Trophoblast cell (in vitro differentiated cells and primary cell): ENCODE data around the gene ENTR1. TPM values are rescaled to one million over a fixed set of nuclear protein-coding genes. Genes with fewer than 3 reads are reported as not detected.
A peak's percentile ranks its signal among the peaks of the same experiment; 100 is the strongest.

Experiments used
- DNase-seq, 2 donors: peaks; one replicate each; pipeline ENCODE4 v3.0.0-alpha.2; 2016
- H2AFZ ChIP-seq: 2 replicates; pipeline ENCODE4 v1.6.1; 2013; ENCODE audit warnings: low read length, moderate library complexity, mild to moderate bottlenecking; ENCODE audit not compliant: insufficient read depth, poor library complexity
- H2AK5ac ChIP-seq: 2 replicates; pipeline ENCODE4 v1.6.1; 2013; ENCODE audit warnings: mild to moderate bottlenecking, low read length
- H2BK120ac ChIP-seq: 2 replicates; pipeline ENCODE4 v1.6.1; 2013; ENCODE audit warnings: low read length, mild to moderate bottlenecking, moderate library complexity; ENCODE audit not compliant: insufficient read depth, poor library complexity
- H2BK12ac ChIP-seq: 2 replicates; pipeline ENCODE4 v1.6.1; 2013; ENCODE audit warnings: mild to moderate bottlenecking, low read length, moderate library complexity
- H2BK5ac ChIP-seq: 2 replicates; pipeline ENCODE4 v1.6.1; 2013; ENCODE audit warnings: low read length, low read depth, moderate library complexity, mild to moderate bottlenecking; ENCODE audit not compliant: poor library complexity
- H3K14ac ChIP-seq: 2 replicates; pipeline ENCODE4 v1.6.1; 2013; ENCODE audit warnings: mild to moderate bottlenecking, low read length
- H3K18ac ChIP-seq: 2 replicates; pipeline ENCODE4 v1.6.1; 2013; ENCODE audit warnings: mild to moderate bottlenecking, low read length
- H3K23ac ChIP-seq: 2 replicates; pipeline ENCODE4 v1.6.1; 2013; ENCODE audit warnings: low read length
- H3K27ac ChIP-seq: 2 replicates; pipeline ENCODE4 v1.5.1; 2013; ENCODE audit warnings: low read depth, mild to moderate bottlenecking, inconsistent platforms, low read length, moderate library complexity
- H3K27me3 ChIP-seq: 2 replicates; pipeline ENCODE4 v1.6.1; 2013; ENCODE audit warnings: inconsistent platforms, mild to moderate bottlenecking, low read length, moderate library complexity; ENCODE audit not compliant: insufficient read depth
- H3K36me3 ChIP-seq, 2 experiments: 1 replicate in 1 of 2; 2 replicates in 1 of 2; pipeline ENCODE4 v1.6.1; 2013; ENCODE audit warnings: low read length in 2 of 2, mild to moderate bottlenecking in 2 of 2, moderate library complexity in 1 of 2; ENCODE audit not compliant: insufficient read depth in 2 of 2, control insufficient read depth in 1 of 2
- H3K4ac ChIP-seq: 2 replicates; pipeline ENCODE4 v1.6.1; 2013; ENCODE audit warnings: low read depth, mild to moderate bottlenecking, low read length, moderate library complexity
- H3K4me1 ChIP-seq, 2 experiments: 1 replicate in 1 of 2; 2 replicates in 1 of 2; pipeline ENCODE4 v1.6.1; 2013; ENCODE audit warnings: low read length in 2 of 2, mild to moderate bottlenecking in 2 of 2, moderate library complexity in 1 of 2; ENCODE audit not compliant: insufficient read depth in 2 of 2, control insufficient read depth in 1 of 2
- H3K4me2 ChIP-seq: 2 replicates; pipeline ENCODE4 v1.6.1; 2013; ENCODE audit warnings: inconsistent platforms, mild to moderate bottlenecking, low read length, moderate library complexity
- H3K4me3 ChIP-seq: 2 replicates; pipeline ENCODE4 v1.5.1; 2013; ENCODE audit warnings: mild to moderate bottlenecking, low read depth, low read length, inconsistent platforms
- H3K79me1 ChIP-seq: one replicate; pipeline ENCODE4 v1.6.1; 2013; ENCODE audit warnings: low read length
- H3K79me2 ChIP-seq: 2 replicates; pipeline ENCODE4 v1.6.1; 2013; ENCODE audit warnings: low read length, mild to moderate bottlenecking; ENCODE audit not compliant: control insufficient read depth, insufficient read depth, poor library complexity
- H3K9ac ChIP-seq: 2 replicates; pipeline ENCODE4 v1.6.1; 2013; ENCODE audit warnings: mild to moderate bottlenecking, low read length
- H3K9me3 ChIP-seq: 2 replicates; pipeline ENCODE4 v1.6.1; 2013; ENCODE audit warnings: low read depth, mild to moderate bottlenecking, control low read depth, inconsistent platforms, low read length; ENCODE audit not compliant: insufficient read depth
- H4K12ac ChIP-seq: 2 replicates; pipeline ENCODE4 v1.6.1; 2013; ENCODE audit warnings: low read depth, mild to moderate bottlenecking, low read length, moderate library complexity
- H4K8ac ChIP-seq: 2 replicates; pipeline ENCODE4 v1.6.1; 2013; ENCODE audit warnings: low read depth, mild to moderate bottlenecking, low read length, moderate library complexity
- H4K91ac ChIP-seq: one replicate; pipeline ENCODE4 v1.6.1; 2013; ENCODE audit warnings: low read depth, mild to moderate bottlenecking, low read length, moderate library complexity
- WGBS: extraction: QIAGEN DNeasy Blood & Tissue Kit; methylation state at CpG from one replicate; pipeline ENCODE4 v1.1.7; 2013; ENCODE audit warnings: missing lambda C conversion rate; ENCODE audit not compliant: insufficient read length, insufficient coverage; ENCODE audit errors: extremely low coverage; 5-methylcytosine and 5-hydroxymethylcytosine counted together
- polyA plus RNA-seq: library from polyadenylated mRNA; stranded (reverse); fragments of 200-250 nt; gene quantifications from 2 replicates; pipeline ENCODE4 v1.2.3, GENCODE V29; 2013

ENTR1 gene, protein sequence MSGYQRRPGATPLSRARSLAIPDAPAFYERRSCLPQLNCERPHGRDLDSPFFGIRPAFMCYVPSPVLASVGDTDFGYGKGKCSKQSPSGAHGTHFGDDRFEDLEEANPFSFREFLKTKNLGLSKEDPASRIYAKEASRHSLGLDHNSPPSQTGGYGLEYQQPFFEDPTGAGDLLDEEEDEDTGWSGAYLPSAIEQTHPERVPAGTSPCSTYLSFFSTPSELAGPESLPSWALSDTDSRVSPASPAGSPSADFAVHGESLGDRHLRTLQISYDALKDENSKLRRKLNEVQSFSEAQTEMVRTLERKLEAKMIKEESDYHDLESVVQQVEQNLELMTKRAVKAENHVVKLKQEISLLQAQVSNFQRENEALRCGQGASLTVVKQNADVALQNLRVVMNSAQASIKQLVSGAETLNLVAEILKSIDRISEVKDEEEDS
- polyA plus RNA-seq: 53.0 and 55.7 TPM in 2 replicates

DNA sequence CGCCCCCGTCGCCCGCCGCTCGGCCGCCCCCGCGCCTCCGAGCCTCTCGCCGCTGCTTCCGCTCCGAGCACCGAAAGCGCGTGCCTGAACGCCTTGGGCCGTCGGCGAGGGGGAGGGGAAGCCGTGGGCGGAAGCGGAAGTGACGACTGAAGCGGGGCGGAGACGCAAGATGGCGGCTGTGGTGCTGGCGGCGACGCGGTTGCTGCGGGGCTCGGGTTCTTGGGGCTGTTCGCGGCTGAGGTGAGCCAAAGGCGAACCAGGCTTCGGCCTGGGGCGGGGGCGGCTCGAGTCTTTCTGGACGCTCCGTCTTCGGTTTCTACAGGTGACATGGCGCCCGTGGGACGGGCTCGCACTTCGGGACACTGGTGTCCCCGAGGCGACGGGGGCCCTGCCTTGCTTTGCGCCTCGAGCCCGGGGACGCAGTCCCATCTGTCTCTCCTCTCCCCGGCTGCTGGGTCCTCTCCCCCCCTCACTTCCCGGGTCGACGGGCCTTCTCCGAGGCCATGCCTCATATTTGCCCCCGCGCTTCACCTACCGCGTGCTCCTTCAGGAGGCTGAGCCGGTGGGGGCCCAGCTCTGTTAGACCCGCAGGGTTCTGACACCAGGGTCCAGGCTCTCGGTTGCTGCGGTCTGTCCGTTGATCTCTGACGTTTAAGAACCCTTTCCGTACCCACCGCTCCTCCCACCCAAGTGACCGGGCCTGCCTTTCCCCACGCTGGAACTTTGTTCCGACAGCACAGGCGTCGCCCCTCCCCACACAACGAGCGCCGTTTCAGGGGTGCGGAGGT, at the start of gene ENTR1, which contains the start of gene PMPCA:
ENTR1 (minus strand) TSS at position 115 of the 788 bp plus-strand sequence. CDS start 217 bp downstream, outside the sequence.
PMPCA (plus strand) TSS at position 159 of the 788 bp plus-strand sequence; CDS start at position 170, 11 bp downstream.
- peak within 1 kb of the TSS; percentile 61 for H2BK12ac ChIP-seq
- peaks cover 7 to 16% of the 10 kb centered on the region in 2 experiments for H3K4me1 ChIP-seq
- H3K4me3 ChIP-seq: peak within 1 kb of the TSS; percentile 87
- peak within 1 kb of the TSS; percentile 57 for H2BK5ac ChIP-seq
- H3K18ac ChIP-seq: peak within 1 kb of the TSS; percentile 96
- H3K4me2 ChIP-seq: peak within 1 kb of the TSS; percentile 92
- H4K12ac ChIP-seq: peak within 1 kb of the TSS; percentile 82
- no peaks in the 10 kb centered on the region for H3K9me3 ChIP-seq
- no peaks in the 10 kb centered on the region for H3K27me3 ChIP-seq
- H4K91ac ChIP-seq: peak within 1 kb of the TSS; percentile 95
- H3K79me2 ChIP-seq: peaks cover 18% of the 10 kb centered on the region
- peak within 1 kb of the TSS; percentile 97 for H3K14ac ChIP-seq
- peak within 1 kb of the TSS; percentile 92 for H4K8ac ChIP-seq
- H2AFZ ChIP-seq: peak within 1 kb of the TSS; percentile 81
- H3K4ac ChIP-seq: peak within 1 kb of the TSS; percentile 97
- DNase-seq: peak; percentile 86 to 96
- peak within 1 kb of the TSS; percentile 68 for H2BK120ac ChIP-seq
- peak within 1 kb of the TSS; percentile 60 for H3K27ac ChIP-seq
- no CpG with 5 or more reads among the region's 83 CpGs for WGBS
- H3K23ac ChIP-seq: no peak within 1 kb of the TSS
- peaks cover 40 to 48% of the 10 kb centered on the region in 2 experiments for H3K36me3 ChIP-seq
- H3K79me1 ChIP-seq: peaks cover 11% of the 10 kb centered on the region
- peak within 1 kb of the TSS; percentile 84 for H2AK5ac ChIP-seq
- H3K9ac ChIP-seq: peak within 1 kb of the TSS; percentile 77

DNA sequence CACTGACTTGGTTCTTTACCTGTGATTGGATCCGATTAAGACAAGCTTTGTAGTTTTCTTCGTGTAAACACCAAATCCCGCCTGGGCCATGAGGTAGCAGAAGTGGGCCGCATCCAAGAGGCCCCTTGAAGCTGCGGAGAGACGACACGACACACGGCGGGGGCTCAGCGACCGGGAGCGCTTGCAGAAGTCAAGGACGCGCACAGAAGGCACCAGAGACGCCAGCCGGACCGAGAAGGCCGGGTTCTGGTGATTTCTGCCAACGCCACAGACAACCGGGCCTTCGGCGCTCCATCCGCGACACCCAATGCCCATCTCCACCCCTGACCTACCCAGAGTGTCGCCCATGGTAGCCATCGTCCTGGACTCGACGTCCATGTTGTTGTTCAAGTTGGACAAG, 49.0 kb upstream of the ENTR1 start:
- Histone ChIP-seq H2BK5ac (no peak overlapping the region), H2AK5ac (no peak overlapping the region), H3K79me1 (no peaks in the 10 kb centered on the region), H3K4ac (no peak overlapping the region), H3K18ac (no peak overlapping the region), H3K23ac (no peak overlapping the region), H2AFZ (no peak overlapping the region), H3K27ac (no peak overlapping the region), H2BK12ac (no peak overlapping the region), H3K4me2 (no peak overlapping the region), H4K12ac (no peak overlapping the region), H3K9ac (no peak overlapping the region), H3K36me3 (peaks cover 87 to 88% of the 10 kb centered on the region in 2 experiments), H3K79me2 (no peaks in the 10 kb centered on the region), H3K4me3 (no peak overlapping the region), H3K14ac (no peak overlapping the region), H4K91ac (no peak overlapping the region), H4K8ac (no peak overlapping the region), H3K9me3 (no peaks in the 10 kb centered on the region), H2BK120ac (no peak overlapping the region), H3K4me1 (no peaks in the 10 kb centered on the region), H3K27me3 (no peaks in the 10 kb centered on the region)
- no peak for DNase-seq
- no CpG with 5 or more reads among the region's 28 CpGs for WGBS

DNA sequence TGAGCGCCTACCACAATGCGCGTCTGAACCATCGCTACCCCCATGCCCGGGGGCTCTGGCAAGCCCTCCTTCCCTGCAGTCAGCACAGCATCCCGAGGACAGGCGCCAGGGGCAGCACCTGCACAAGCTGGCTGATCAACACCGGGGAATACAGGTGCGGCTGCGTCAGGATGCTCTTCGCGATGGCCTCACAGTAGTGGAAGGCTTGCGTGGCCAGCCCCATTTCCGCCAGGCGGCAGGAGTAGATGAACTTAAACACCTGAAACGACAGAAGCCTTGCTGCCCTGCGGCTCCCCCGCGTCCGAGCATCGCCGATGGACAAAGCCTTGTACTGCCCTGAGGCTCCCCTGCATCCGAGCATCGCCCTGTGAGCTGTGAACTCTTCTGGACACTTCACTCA, 46.9 kb upstream of the ENTR1 start:
- Histone ChIP-seq H2AFZ (no peak overlapping the region), H3K18ac (no peak overlapping the region), H2BK5ac (no peak overlapping the region), H3K27ac (no peak overlapping the region), H3K36me3 (peaks cover 79 to 81% of the 10 kb centered on the region in 2 experiments), H2BK12ac (no peak overlapping the region), H4K91ac (no peak overlapping the region), H3K27me3 (no peaks in the 10 kb centered on the region), H3K14ac (no peak overlapping the region), H3K4me3 (no peak overlapping the region), H3K79me2 (no peaks in the 10 kb centered on the region), H3K79me1 (no peaks in the 10 kb centered on the region), H3K4ac (no peak overlapping the region), H3K9ac (no peak overlapping the region), H3K23ac (no peak overlapping the region), H2BK120ac (no peak overlapping the region), H2AK5ac (no peak overlapping the region), H4K8ac (no peak overlapping the region), H4K12ac (no peak overlapping the region), H3K9me3 (no peaks in the 10 kb centered on the region), H3K4me1 (no peaks in the 10 kb centered on the region), H3K4me2 (no peak overlapping the region)
- no peak for DNase-seq
- no CpG with 5 or more reads among the region's 24 CpGs for WGBS

DNA sequence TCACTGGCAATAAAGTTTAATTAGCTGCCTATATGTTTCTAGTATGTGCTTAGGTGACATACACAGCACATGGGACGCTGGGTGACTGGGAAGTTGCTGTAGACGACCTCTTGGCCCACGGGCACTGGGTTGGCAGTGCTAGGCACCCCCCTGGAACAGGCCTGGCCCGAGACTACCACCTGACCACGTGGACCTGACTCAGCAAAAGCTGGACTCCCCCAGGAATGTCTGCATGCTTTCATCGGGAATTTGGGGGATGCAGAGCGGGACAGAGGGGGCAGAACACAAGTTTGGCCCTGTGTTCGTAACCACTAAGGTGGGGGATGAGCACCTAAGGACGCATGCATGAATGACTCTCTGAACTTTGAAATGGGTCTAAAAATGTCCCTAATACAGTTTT, 45.8 kb upstream of the ENTR1 start:
- Histone ChIP-seq H3K4ac (no peak overlapping the region), H2AFZ (no peak overlapping the region), H3K14ac (no peak overlapping the region), H2AK5ac (no peak overlapping the region), H3K18ac (no peak overlapping the region), H3K9me3 (peaks cover 2% of the 10 kb centered on the region), H3K79me1 (no peaks in the 10 kb centered on the region), H3K79me2 (no peaks in the 10 kb centered on the region), H3K4me1 (no peaks in the 10 kb centered on the region), H4K91ac (no peak overlapping the region), H3K9ac (no peak overlapping the region), H3K4me2 (no peak overlapping the region), H2BK12ac (no peak overlapping the region), H3K4me3 (no peak overlapping the region), H4K8ac (no peak overlapping the region), H3K23ac (no peak overlapping the region), H2BK120ac (no peak overlapping the region), H4K12ac (no peak overlapping the region), H3K27ac (no peak overlapping the region), H2BK5ac (no peak overlapping the region), H3K27me3 (no peaks in the 10 kb centered on the region), H3K36me3 (peaks cover 75 to 76% of the 10 kb centered on the region in 2 experiments)
- DNase-seq: no peak
- WGBS: no CpG with 5 or more reads among the region's 9 CpGs
